Measurements from ENCODE around the gene TBX20. TPM values are rescaled to one million over a fixed set of nuclear protein-coding genes. Genes with fewer than 3 reads are reported as not detected.

TBX20 gene
- total RNA-seq, 6 experiments from 2014 or later: 0.40 to 1.4 (median 0.94) TPM

DNA sequence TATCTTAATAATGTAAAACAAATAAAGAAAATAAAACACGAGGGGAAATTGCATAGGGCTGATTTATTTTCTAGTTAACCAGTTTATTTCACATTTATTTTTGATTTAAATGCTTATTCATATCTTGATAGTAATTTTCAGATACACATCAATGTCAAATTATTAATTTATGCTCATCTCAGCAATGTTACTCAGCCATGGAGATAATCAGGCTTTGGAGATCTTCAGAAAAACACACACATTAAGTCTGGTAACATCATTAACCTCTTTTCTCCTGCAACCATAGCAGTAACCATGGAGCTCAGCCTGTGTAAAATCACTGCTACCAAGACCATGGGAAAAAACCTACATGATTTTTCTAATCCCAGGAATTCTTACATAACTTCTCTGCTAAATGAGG, 31.9 kb upstream of the TBX20 start:
- 24% methylated on average over 1 of the region's 1 CpG for WGBS (ENCODE audit: insufficient coverage, low coverage, low lambda C conversion rate, missing lambda C conversion rate)
- no peaks in the 10 kb centered on the region for H3K9me3 ChIP-seq
- H3K27ac ChIP-seq: no peak overlapping the region
- H3K4me3 ChIP-seq: no peak overlapping the region
- TF ChIP-seq, protein P1, sequence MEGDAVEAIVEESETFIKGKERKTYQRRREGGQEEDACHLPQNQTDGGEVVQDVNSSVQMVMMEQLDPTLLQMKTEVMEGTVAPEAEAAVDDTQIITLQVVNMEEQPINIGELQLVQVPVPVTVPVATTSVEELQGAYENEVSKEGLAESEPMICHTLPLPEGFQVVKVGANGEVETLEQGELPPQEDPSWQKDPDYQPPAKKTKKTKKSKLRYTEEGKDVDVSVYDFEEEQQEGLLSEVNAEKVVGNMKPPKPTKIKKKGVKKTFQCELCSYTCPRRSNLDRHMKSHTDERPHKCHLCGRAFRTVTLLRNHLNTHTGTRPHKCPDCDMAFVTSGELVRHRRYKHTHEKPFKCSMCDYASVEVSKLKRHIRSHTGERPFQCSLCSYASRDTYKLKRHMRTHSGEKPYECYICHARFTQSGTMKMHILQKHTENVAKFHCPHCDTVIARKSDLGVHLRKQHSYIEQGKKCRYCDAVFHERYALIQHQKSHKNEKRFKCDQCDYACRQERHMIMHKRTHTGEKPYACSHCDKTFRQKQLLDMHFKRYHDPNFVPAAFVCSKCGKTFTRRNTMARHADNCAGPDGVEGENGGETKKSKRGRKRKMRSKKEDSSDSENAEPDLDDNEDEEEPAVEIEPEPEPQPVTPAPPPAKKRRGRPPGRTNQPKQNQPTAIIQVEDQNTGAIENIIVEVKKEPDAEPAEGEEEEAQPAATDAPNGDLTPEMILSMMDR (IDR thresholded peaks at IDR 0.05): no peak
- TF ChIP-seq POLR2A (IDR thresholded peaks at IDR 0.05): no peak
- no peaks in the 10 kb centered on the region for H3K36me3 ChIP-seq
- no peak for DNase-seq
- ATAC-seq: no peak
- intact Hi-C loops (cut with DNase I): no loop called here
- no peaks in the 10 kb centered on the region for H3K4me1 ChIP-seq
- H3K27me3 ChIP-seq: no peaks in the 10 kb centered on the region

DNA sequence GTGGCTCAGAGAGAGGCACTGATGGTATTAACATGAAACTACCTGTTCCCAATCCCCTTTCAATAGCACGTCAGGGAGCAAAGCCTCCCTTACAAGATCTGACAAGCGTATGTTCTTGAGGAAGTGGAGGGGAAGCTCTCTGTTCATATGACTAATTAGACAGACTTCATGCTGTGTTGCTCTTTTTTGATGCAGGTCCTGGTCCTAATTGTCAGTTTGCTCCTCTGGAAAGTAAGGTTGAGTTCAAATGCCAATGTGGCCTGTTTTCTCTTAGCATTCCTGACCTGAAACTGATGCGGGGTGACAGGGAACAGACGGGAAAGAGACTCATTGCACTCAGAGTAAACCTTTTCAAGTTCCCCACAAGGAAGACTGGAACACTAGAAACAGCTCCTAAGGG, 27.0 kb upstream of the TBX20 start:
- Histone ChIP-seq H3K9me3 (no peaks in the 10 kb centered on the region), H3K4me1 (no peaks in the 10 kb centered on the region), H3K27ac (no peak overlapping the region), H3K27me3 (no peaks in the 10 kb centered on the region), H3K4me3 (no peak overlapping the region), H3K36me3 (no peaks in the 10 kb centered on the region)
- DNase-seq: no peak
- intact Hi-C loops (cut with DNase I): no loop called here
- TF ChIP-seq, protein P1 (IDR thresholded peaks at IDR 0.05): no peak
- no peak for TF ChIP-seq POLR2A (IDR thresholded peaks at IDR 0.05)
- ATAC-seq: no peak
- WGBS (ENCODE audit: insufficient coverage, low coverage, low lambda C conversion rate, missing lambda C conversion rate): 48% methylated on average over 4 of the region's 4 CpGs

DNA sequence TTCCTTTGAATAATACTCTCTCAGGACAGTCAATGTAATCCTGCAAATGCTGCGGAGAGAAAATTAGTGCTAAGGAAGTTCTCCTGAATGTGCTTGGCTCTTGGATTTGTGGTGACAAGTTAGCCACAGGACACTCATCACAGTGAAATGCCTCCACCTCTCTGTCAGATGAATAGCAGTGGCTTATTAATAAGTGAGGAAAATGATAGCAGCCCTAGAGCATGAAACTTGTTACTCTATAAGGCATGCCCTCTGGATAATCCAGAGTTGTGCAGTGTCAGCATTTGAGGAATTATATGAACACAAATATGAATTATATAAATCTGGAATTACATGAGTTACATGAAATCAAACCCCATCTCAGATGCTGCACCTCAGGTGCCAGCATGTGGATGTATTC, 23.5 kb upstream of the TBX20 start:
- no peak for TF ChIP-seq POLR2A (IDR thresholded peaks at IDR 0.05)
- TF ChIP-seq, protein P1 (IDR thresholded peaks at IDR 0.05): no peak
- Histone ChIP-seq H3K9me3 (no peaks in the 10 kb centered on the region), H3K27ac (no peak overlapping the region), H3K27me3 (no peaks in the 10 kb centered on the region), H3K4me3 (no peak overlapping the region), H3K4me1 (no peaks in the 10 kb centered on the region), H3K36me3 (no peaks in the 10 kb centered on the region)
- intact Hi-C loops (cut with DNase I): no loop called here
- no peak for DNase-seq
- ATAC-seq: no peak
- WGBS (ENCODE audit: insufficient coverage, low coverage, low lambda C conversion rate, missing lambda C conversion rate): 93% methylated on average over 1 of the region's 1 CpG

DNA sequence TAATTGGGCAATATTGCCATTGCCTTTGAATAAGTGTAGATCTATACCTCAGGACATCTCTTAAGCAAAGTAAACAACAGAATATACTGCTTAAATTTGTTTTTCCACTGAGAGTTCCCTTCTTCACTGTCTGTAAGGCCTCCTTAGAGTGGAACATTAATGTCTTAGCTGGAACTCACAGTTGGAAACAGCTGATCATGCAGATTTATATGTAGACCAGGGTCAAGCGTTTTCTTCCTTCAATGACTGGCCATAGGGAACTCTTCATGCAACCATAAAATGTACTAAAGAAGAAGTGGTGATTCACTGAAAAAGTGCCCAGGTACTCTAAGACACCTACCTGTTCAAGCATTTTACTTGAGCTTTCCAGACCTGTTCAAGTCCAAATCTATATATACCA, 18.3 kb upstream of the TBX20 start:
- Histone ChIP-seq H3K36me3 (no peaks in the 10 kb centered on the region), H3K27ac (no peak overlapping the region), H3K9me3 (no peaks in the 10 kb centered on the region), H3K27me3 (no peaks in the 10 kb centered on the region), H3K4me1 (no peaks in the 10 kb centered on the region), H3K4me3 (no peak overlapping the region)
- intact Hi-C loops (cut with DNase I): no loop called here
- DNase-seq: no peak
- WGBS (ENCODE audit: insufficient coverage, low coverage, low lambda C conversion rate, missing lambda C conversion rate): 27% methylated on average over 1 of the region's 1 CpG
- ATAC-seq: no peak
- TF ChIP-seq, protein P1 (IDR thresholded peaks at IDR 0.05): no peak
- TF ChIP-seq POLR2A (IDR thresholded peaks at IDR 0.05): no peak

DNA sequence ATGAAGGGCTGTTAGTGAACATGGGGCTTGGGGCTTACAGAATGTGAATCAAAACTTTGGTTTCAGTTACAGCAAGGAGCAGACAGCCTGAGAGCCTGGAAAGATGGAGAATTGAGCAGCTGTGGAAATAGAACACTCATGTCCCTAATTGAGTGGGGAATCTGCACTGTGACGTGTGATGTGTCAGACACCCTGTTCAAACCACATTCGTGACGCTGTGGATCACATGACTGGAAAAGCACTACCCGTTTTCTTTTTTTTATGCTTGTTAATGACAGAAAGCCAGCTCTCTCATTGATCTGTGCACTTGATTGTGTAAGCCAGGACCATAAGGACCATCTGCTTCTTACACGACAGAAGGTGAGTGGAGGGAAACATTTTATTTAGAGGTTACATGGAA, 15.1 kb upstream of the TBX20 start:
- DNase-seq (no peak), ATAC-seq (no peak)
- intact Hi-C loops (cut with DNase I): no loop called here
- Histone ChIP-seq H3K9me3 (no peaks in the 10 kb centered on the region), H3K27me3 (no peaks in the 10 kb centered on the region), H3K4me1 (no peaks in the 10 kb centered on the region), H3K4me3 (no peak overlapping the region), H3K36me3 (no peaks in the 10 kb centered on the region), H3K27ac (no peak overlapping the region)
- no peak for TF ChIP-seq POLR2A (IDR thresholded peaks at IDR 0.05)
- TF ChIP-seq, protein P1 (IDR thresholded peaks at IDR 0.05): no peak
- WGBS (ENCODE audit: insufficient coverage, low coverage, low lambda C conversion rate, missing lambda C conversion rate): 43% methylated on average over 5 of the region's 5 CpGs

Measured in right lobe of liver (tissue), 6 donors.